GM19463 (cell line): Measurements from ENCODE around the gene USP20.
"Not testable (repeated sequence)": the region's sequence is repeated elsewhere in the genome, so short reads cannot be mapped to it uniquely, and the experiment has no call there.

Experiments
- ATAC-seq: cut with Tn5 transposase; IDR thresholded peaks from one replicate; pipeline ENCODE4 v1.9.1; 2021; ENCODE audit warnings: mild to moderate bottlenecking, moderate library complexity; ENCODE audit not compliant: unreplicated experiment

USP20 gene

GRCh38 chr9:129888293-129889121, 53.2 kb downstream of the USP20 start:
- ATAC-seq, result peak; percentile 48

DNA sequence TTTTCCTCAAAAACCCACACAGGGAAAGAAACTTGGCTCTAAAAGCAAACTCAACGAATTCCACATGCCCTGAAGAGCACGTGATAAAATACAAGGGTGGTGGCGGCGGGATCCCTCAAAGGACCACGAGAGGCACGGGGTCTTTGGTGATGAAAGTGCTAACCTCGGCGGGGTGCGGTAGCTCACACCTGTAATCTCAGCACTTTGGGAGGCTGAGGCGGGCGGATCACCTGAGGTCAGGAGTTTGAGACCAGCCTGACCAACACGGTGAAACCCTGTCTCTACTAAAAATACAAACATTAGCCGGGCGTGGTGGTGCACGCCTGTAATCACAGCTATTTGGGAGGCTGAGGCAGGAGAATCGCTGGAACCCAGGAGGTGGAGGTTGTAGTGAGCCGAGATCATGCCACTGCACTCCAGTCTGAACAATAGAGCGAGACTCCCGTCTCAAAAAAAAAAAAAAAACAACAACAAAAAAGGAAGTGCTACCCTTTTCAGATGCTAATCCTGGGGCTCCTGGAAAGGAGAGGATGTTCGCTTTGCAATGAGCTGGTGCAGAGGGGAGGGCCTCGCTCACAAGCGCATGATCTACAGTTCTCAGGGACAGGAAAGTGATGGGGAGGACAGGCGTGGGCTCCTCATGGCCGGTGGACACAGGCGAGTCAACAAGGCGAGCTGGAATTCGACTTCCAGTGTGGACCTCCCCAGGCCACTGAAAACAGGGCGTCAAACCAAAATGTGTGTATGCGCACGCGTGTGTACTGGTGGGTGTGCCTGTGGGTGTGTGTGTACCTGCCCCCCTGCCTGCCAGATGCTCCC, 54.1 kb downstream of the USP20 start:
- ATAC-seq, result no peak

DNA sequence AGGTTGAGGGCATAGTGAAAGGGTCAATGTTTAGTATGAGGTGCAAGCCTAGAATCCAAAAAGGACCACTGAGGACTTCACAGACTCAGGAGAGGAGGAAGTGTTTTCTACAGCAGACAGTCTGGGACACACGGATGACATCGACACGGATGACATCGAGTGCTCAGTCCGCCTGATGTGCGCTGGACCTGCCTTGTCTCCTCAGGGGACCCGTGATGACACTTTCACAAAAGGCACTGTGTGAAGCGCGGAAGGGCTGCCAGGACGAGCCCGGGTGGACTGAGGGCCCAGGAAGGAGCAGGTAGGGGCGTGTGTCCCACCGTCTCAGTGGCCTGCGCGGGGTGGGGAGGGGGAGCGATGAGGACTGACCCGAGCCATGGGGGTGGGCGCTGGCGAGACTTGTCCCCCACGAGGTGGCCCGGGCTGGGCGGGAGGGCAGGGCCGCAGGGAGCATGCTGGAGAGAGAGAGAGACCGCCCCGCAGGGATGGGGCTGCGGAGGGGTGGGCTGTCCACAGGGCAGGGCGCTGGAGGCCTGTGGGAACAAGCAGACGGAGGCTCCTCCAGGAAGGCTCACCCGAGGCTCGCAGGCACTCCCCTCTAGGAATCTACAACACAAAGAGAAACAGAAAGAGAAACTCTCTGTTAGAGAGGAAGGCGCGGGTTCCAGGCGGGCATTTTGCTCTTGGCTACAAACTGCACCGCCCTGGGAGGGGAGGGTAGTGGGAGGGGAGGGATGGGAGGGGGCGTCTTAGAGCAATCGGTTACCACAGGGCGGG, 54.9 kb downstream of the USP20 start:
- no peak for ATAC-seq

DNA sequence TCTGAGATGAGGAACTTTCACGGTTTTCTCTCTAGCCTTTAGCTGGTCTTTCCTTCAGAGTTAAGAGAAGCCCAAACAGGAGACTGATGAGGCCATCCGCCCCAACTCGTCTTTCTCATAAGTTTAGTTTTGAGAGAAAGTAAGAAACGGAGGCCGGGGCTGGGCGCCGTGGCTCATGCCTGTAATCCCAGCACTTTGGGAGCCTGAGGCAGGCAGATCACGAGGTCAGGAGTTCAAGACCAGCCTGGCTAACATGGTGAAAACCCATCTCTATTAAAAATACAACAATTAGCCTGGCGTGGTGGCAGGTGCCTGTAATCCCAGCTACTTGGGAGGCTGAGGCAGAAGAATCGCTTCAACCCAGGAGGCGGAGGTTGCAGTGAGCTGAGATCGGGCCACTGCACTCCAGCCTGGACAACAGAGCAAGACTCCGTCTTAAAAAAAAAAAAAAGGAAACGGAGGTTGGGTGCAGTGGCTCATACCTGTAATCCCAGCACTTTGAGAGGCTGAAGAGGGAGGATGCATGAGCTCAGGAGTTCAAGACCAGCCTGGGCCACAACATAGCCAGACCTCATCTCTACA, 55.6 kb downstream of the USP20 start:
- ATAC-seq, result not testable (repeated sequence)

DNA sequence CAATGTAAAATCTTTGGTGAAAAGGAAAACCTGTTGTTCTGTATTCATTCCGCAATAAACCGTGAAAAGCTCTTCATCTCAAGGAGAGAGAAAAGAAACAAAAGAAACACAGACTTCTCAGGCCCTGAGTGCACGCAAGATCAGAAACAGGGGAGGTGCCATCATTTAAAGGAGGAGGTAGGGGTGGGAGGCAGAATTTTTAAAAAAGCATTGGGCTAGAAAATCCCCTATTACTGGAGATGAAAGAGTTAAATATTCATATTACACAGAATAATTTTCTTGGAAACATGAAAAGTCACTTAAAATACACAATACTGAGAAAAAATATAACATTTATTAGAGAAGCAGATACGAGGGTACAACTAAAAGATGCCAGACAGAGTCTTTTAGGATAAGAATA, 56.3 kb downstream of the USP20 start:
- ATAC-seq, result no peak

GRCh38 chr9:129894120-129894823, 59.0 kb downstream of the USP20 start:
- no peak for ATAC-seq

- ATAC-seq, result no peak
These were observed 60.4 kb downstream of the USP20 start for GRCh38 chr9:129895376-129896268.

GRCh38 chr9:129897263-129897662, 62.0 kb downstream of the USP20 start:
- no peak for ATAC-seq

DNA sequence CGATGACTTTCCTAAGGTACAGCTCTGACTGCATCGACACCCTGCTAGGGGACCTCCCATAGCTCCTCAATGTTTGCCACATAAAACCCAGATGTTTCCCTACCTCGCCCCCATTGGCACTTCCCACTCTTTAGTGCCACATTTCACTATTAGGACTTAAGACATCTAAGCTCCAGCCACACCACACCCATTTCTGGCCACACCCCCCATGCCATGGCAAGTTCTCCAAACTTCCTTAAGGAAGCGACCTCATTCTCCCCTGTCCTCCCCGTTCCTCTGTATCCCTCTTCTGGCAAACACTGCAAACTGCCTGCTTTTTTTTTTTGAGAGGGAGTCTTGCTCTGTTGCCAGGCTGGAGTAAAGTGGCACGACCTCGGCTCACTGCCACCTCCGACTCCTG, 62.9 kb downstream of the USP20 start:
- ATAC-seq, result no peak

DNA sequence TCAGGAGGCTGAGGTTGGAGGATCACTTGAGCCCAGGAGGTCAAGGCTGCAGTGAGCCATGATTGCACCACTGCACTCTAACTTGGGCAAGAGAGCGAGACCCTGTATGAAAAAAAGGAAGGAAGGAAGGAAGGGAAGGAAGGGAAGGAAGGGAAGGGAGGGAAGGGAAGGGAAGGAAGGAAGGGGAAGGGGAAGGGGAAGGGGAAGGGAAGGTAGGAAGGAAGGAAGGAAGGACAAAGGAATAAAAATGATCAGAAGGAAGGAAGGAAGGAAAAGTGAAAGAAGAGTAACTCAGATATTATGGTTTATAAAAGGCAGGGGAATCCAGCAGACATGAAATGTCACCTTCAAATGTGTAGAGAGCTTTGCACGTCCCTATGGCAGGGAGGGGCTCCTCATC, 64.4 kb downstream of the USP20 start:
- ATAC-seq, result no peak

- ATAC-seq, result peak; percentile 95
These were observed 65.2 kb downstream of the USP20 start for GRCh38 chr9:129900263-129901027.

DNA sequence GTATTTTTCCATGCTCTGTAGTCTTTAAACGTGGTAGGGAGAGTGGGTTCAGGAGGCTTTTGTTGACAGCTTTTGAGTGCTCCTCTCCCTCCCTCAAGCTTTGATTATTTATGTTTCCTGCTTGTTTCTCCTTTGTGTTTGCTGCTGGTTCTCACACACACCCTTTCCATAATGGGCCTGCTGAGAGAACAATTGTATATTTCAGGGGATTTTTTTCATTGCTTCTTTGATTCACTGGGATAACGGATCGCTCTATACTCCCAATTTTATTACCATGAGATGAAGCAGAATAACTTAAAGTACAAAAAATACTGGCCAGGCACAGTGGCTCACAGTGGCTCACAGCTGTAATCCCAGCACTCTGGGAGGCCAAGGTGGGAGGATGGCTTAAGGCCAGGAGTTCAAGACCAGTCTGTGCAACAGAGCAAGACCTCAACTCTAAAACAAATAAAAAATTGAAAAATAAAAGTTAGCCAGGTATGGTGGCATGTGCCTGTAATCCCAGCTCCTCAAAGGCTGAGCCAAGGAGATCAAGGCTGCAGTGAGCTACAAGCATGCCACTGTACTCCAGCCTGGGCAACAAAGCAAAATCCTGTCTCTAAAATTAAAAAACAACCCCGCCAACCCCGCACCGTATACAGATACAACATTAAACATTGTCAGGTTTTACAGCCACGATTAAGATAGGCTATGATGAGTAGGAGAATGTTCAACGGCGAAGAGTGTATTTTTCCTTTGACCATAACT, 66.9 kb downstream of the USP20 start:
- ATAC-seq, result no peak

GRCh38 chr9:129902740-129903134, 67.5 kb downstream of the USP20 start:
- no peak for ATAC-seq

GRCh38 chr9:129904734-129905133, 69.5 kb downstream of the USP20 start:
- no peak for ATAC-seq

DNA sequence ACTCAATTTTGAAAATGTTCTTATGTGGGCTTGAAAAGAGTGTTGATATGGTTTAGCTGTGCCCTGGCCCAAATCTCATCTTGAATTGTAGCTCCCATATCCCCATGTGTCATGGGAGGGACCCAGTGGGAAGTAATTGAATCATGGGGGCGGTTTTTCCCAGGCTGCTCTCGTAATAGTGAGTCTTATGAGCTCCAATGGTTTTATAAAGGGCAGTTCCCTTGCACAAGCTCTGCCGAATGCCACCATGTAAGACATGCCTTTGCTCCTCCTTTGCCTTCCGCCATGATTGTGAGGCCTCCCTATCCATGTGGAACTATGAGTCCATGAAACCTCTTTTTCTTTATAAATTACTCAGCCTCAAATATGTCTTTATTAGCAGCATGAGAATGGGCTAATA, 71.0 kb downstream of the USP20 start:
- ATAC-seq, result no peak

DNA sequence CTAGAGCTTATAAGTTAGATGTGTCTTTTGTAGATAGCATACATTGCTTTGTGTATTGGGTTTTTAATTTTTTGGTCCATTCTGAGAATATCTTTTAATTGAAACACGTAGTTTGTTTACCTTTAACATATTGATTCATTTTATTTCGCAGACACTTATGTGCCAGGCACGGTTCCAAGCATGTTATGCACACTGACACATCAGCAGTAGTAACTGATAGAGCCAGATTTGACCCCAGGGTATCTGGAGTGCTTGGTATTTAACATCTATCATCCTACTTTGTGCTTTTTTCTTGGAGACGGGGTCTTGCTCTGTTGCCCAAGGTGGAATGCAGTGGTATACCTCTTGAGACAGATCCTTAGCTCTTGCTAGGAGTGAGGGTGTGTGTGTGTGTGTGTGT, 71.9 kb downstream of the USP20 start:
- no peak for ATAC-seq

DNA sequence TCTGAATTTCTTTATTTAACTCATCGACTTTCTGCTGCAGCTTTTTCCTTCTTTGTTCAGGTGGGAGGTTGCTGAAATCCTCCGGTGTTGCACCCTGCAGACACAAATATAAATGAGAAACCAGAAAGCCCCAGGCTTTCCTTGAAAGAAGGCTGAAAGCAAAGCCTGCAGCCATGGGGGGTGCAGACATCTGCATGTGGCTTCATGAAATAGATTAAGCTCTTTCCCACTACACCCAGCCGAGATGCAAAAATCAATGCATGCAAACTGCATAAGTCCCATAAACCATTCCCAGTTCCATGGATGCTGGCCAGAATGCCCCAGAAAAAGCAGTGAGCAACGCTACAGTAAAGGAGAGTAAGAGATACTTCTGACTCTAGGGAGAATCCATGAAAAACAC, 73.6 kb downstream of the USP20 start:
- ATAC-seq, result no peak

DNA sequence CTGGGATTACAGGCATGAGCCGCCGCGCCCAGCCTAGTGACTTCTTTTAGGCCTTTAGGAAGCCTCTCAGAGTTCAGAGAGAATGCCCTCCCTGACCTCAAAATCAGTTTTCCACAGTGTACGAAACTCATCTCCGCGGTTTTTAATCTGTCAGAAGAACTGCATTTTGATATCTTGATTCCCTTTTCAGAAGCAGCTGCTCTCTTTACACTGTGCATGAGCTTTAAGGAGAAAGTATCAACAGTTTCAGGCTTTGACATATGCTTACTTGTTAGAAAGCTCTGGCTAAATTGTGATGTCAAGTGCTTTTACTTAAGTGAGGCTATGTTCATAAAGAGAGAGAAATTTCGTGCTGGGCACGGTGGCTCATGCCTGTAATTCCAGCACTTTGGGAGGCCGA, 74.6 kb downstream of the USP20 start:
- no peak for ATAC-seq
